OCI-LY7 (cell line): ENCODE results near the gene ANO2.

Experiments
- EZH2phosphoT487 ChIP-seq: fragments of 200-600 bp; sonication (generic); IDR thresholded peaks from 2 replicates; pipeline ENCODE4 v1.6.1; 2018; ENCODE audit warnings: low read depth, borderline replicate concordance, mild to moderate bottlenecking, mixed run types, antibody characterized with exemption, low read length, moderate library complexity, mixed read lengths
- TF ChIP-seq, protein P1 (sequence below): fragments of 200-600 bp; sonication (generic); conservative IDR thresholded peaks from 2 replicates; pipeline ENCODE4 v1.5.1; 2014; ENCODE audit warnings: mild to moderate bottlenecking, antibody characterized with exemption, low read length, moderate library complexity, mixed read lengths

DNA sequence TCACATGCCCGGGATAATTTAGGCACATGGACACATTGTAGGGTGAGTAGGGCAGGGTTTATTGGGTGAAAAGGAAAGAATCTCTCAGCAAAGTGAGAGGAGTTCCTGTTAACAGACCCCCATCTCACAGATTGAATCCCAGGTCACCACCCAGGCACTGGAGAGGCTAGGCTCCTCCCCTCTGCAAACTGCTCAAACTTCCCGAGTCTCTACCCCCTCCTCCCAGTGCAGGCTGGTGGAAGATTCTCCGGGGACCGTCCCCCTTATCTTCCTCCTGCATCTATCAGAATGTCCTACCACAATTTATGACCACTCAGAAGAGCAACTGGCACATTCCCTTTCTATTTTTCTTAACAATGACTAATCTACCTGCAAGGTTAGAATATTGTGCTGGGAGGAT lies 387.2 kb downstream of the ANO2 start:
- TF ChIP-seq, protein P1, sequence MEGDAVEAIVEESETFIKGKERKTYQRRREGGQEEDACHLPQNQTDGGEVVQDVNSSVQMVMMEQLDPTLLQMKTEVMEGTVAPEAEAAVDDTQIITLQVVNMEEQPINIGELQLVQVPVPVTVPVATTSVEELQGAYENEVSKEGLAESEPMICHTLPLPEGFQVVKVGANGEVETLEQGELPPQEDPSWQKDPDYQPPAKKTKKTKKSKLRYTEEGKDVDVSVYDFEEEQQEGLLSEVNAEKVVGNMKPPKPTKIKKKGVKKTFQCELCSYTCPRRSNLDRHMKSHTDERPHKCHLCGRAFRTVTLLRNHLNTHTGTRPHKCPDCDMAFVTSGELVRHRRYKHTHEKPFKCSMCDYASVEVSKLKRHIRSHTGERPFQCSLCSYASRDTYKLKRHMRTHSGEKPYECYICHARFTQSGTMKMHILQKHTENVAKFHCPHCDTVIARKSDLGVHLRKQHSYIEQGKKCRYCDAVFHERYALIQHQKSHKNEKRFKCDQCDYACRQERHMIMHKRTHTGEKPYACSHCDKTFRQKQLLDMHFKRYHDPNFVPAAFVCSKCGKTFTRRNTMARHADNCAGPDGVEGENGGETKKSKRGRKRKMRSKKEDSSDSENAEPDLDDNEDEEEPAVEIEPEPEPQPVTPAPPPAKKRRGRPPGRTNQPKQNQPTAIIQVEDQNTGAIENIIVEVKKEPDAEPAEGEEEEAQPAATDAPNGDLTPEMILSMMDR, result no peak
- no peak for TF ChIP-seq EZH2phosphoT487
